ENCODE measurements around the gene KIF5A.

GRCh38 chr12:57525615-57526383, 24.0 kb upstream of the KIF5A start:
- TF ChIP-seq EZH2 (IDR thresholded peaks at IDR 0.05; ENCODE audit: borderline replicate concordance, low read length) (no peak), CTCF (IDR thresholded peaks at IDR 0.05; ENCODE audit: low read length) (no peak)

Measured in OCI-LY1 (cell line).